CD4-positive, alpha-beta T cell treated with Interleukin-15 for 1 hour (primary cell): ENCODE measurements around the gene PTPRN2.

Experiments
- DNase-seq: peaks from one replicate; pipeline ENCODE4 v3.0.0-alpha.2; 2020

PTPRN2 gene

GRCh38 chr7:157555944-157556641, 1031.5 kb downstream of the PTPRN2 start:
- no peak for DNase-seq

GRCh38 chr7:157555313-157555712, 1032.3 kb downstream of the PTPRN2 start:
- DNase-seq, result no peak

GRCh38 chr7:157554393-157555238, 1033.0 kb downstream of the PTPRN2 start:
- DNase-seq, result no peak

- DNase-seq, result no peak
Observed at GRCh38 chr7:157553256-157553655, 1034.4 kb downstream of the PTPRN2 start.

GRCh38 chr7:157552295-157552993, 1035.2 kb downstream of the PTPRN2 start:
- DNase-seq, result no peak

- DNase-seq, result no peak
Observed at GRCh38 chr7:157551325-157552070, 1036.1 kb downstream of the PTPRN2 start.

GRCh38 chr7:157550300-157551275, 1037.0 kb downstream of the PTPRN2 start:
- DNase-seq, result no peak

GRCh38 chr7:157549612-157550299, 1037.9 kb downstream of the PTPRN2 start:
- DNase-seq, result no peak

- DNase-seq, result no peak
Observed at GRCh38 chr7:157548691-157549303, 1038.8 kb downstream of the PTPRN2 start.

GRCh38 chr7:157547611-157548010, 1040.0 kb downstream of the PTPRN2 start:
- no peak for DNase-seq

GRCh38 chr7:157547102-157547501, 1040.5 kb downstream of the PTPRN2 start:
- DNase-seq, result no peak

- DNase-seq, result no peak
Observed at GRCh38 chr7:157545681-157546060, 1042.0 kb downstream of the PTPRN2 start.

GRCh38 chr7:157544980-157545680, 1042.5 kb downstream of the PTPRN2 start:
- DNase-seq, result no peak

GRCh38 chr7:157544226-157544625, 1043.4 kb downstream of the PTPRN2 start:
- peak; percentile 12 for DNase-seq

- DNase-seq, result peak; percentile 1
Observed at GRCh38 chr7:157543791-157544190, 1043.8 kb downstream of the PTPRN2 start.

GRCh38 chr7:157543276-157543675, 1044.3 kb downstream of the PTPRN2 start:
- peak; percentile 11 for DNase-seq

- DNase-seq, result no peak
Observed at GRCh38 chr7:157542068-157543021, 1045.3 kb downstream of the PTPRN2 start.

GRCh38 chr7:157541295-157542067, 1046.1 kb downstream of the PTPRN2 start:
- no peak for DNase-seq
